PC-3 (cell line): ENCODE data around the gene RIPOR3.

Experiments used
- CTCF ChIP-seq: fragments of 300-600 bp; sonication (generic); conservative IDR thresholded peaks from 2 replicates; pipeline ENCODE4 v1.5.1; 2017; ENCODE audit warnings: antibody characterized with exemption, low read depth, mild to moderate bottlenecking, low read length
- EZH2 ChIP-seq: fragments of 300-600 bp; sonication (generic); IDR thresholded peaks from one replicate; pipeline ENCODE4 v1.6.1; 2017; ENCODE audit warnings: antibody characterized with exemption, mild to moderate bottlenecking, low read length; ENCODE audit not compliant: unreplicated experiment
- EZH2phosphoT487 ChIP-seq: fragments of 300-600 bp; sonication (generic); IDR thresholded peaks from 2 replicates; pipeline ENCODE4 v1.6.1; 2018; ENCODE audit warnings: mild to moderate bottlenecking, antibody characterized with exemption, low read length, borderline replicate concordance

- TF ChIP-seq EZH2phosphoT487 (no peak), CTCF (no peak), EZH2 (no peak)
Observed at GRCh38 chr20:50632236-50632635, 59.1 kb downstream of the RIPOR3 start.
